GM12878 (cell line): ENCODE measurements around the gene EPB41L4B. TPM values are rescaled to one million over a fixed set of nuclear protein-coding genes. Genes with fewer than 3 reads are reported as not detected.
A peak's percentile ranks its signal among the peaks of the same experiment; 100 is the strongest.

Source experiments
- ATAC-seq: fragments of 200-7000 bp; cut with Tn5 transposase; 3 replicates; pipeline ENCODE4 v1.9.1; 2020; ENCODE audit warnings: mild to moderate bottlenecking, moderate library complexity
- BruUV-seq: library from RNA; stranded (reverse); fragments of 400-500 nt; replicated peaks from 2 replicates; lab custom pipeline; 2021; lab: Mats Ljungman, UMichigan
- CTCF ChIA-PET: fragments of 300-600 bp; sonication (Branson Sonifier 250); formaldehyde crosslinking; extraction: SDS; loops from one replicate; lab custom pipeline; 2021; ENCODE audit warnings: inconsistent platforms; lab: Yijun Ruan, JAX
- POLR2A ChIA-PET: fragments of 350-600 bp; formaldehyde crosslinking; extraction: SDS; loops from one replicate; lab custom pipeline; 2021; ENCODE audit warnings: inconsistent platforms; lab: Charles Lee
- RAD21 ChIA-PET: fragments of 300-600 bp; sonication (Branson Sonifier 250); formaldehyde crosslinking; loops from one replicate; lab custom pipeline; 2023; ENCODE audit warnings: antibody characterized with exemption; ENCODE audit not compliant: unreplicated experiment; lab: Charles Lee
- SMC1A ChIA-PET: fragments of 300-600 bp; sonication (Branson Sonifier 250); formaldehyde crosslinking; loops from one replicate; lab custom pipeline; 2023; ENCODE audit not compliant: unreplicated experiment, uncharacterized antibody; lab: Charles Lee
- DNase-seq: peaks from one replicate; pipeline ENCODE4 v3.0.0-alpha.2; 2011; ENCODE audit warnings: low read depth, low spot score
- FAIRE-seq: peaks from 3 replicates; lab custom pipeline; 2011; peaks lifted over from hg19 to GRCh38; lab: Jason Lieb, UNC
- H2AFZ ChIP-seq: 2 replicates; pipeline ENCODE4 v1.6.0; 2011; ENCODE audit warnings: low read depth, low read length, control low read depth; ENCODE audit not compliant: control insufficient read depth
- H3K27ac ChIP-seq: 2 replicates; pipeline ENCODE4 v1.5.1; 2011; ENCODE audit warnings: control low read depth; ENCODE audit not compliant: control insufficient read depth, insufficient read depth
- H3K27me3 ChIP-seq, 2 experiments: replicated peaks in 1 of 2; 2 replicates each; pipeline versions ENCODE4 v1.6.0 to v1.6.1; 2011; ENCODE audit warnings: low read length in 1 of 2; ENCODE audit not compliant: control insufficient read depth in 2 of 2, insufficient read depth in 2 of 2
- H3K36me3 ChIP-seq, 2 experiments: 2 replicates each; pipeline ENCODE4 v1.5.1; 2011; ENCODE audit warnings: low read length in 1 of 2; ENCODE audit not compliant: control insufficient read depth in 2 of 2, insufficient read depth in 2 of 2
- H3K4me1 ChIP-seq: 2 replicates; pipeline ENCODE4 v1.6.1; 2011; ENCODE audit warnings: mild to moderate bottlenecking, low read length, moderate library complexity, mixed read lengths; ENCODE audit not compliant: control insufficient read depth, insufficient read depth
- H3K4me2 ChIP-seq: 2 replicates; pipeline ENCODE4 v1.6.0; 2011; ENCODE audit warnings: control low read depth; ENCODE audit not compliant: control insufficient read depth, insufficient read depth
- H3K4me3 ChIP-seq: fragments of 200-600 bp; sonication (generic); 2 replicates; pipeline ENCODE4 v1.5.1; 2016
- H3K79me2 ChIP-seq: 2 replicates; pipeline ENCODE4 v1.6.0; 2011; ENCODE audit warnings: low read length; ENCODE audit not compliant: control insufficient read depth, insufficient read depth
- H3K9ac ChIP-seq: 2 replicates; pipeline ENCODE4 v1.8.0; 2011; ENCODE audit warnings: low read length, control low read depth, mixed read lengths; ENCODE audit not compliant: control insufficient read depth, insufficient read depth
- H3K9me3 ChIP-seq: replicated peaks from 3 replicates; pipeline ENCODE4 v1.5.1; 2011; ENCODE audit warnings: mild to moderate bottlenecking, low read length; ENCODE audit not compliant: control insufficient read depth, insufficient read depth
- H4K20me1 ChIP-seq: 2 replicates; pipeline ENCODE4 v1.6.0; 2011; ENCODE audit not compliant: control insufficient read depth, insufficient read depth
- BCL11A ChIP-seq: IDR thresholded peaks from 2 replicates; pipeline ENCODE4 v1.6.1; 2011; ENCODE audit warnings: low read depth, low read length
- CBX3 ChIP-seq: fragments of 200-600 bp; sonication (generic); IDR thresholded peaks from 2 replicates; pipeline ENCODE4 v1.6.1; 2016; ENCODE audit warnings: low read depth, borderline replicate concordance
- CREM ChIP-seq: IDR thresholded peaks from 2 replicates; pipeline ENCODE4 v1.6.1; 2014; ENCODE audit warnings: antibody characterized with exemption, low read depth
- CTCF ChIP-seq, 3 experiments: IDR thresholded peaks in 2 of 3; conservative IDR thresholded peaks in 1 of 3; 2 replicates each; pipeline ENCODE4 v1.5.1; 2011; ENCODE audit warnings: low read depth in 3 of 3, low read length in 3 of 3, mild to moderate bottlenecking in 3 of 3, control low read depth in 2 of 3, moderate library complexity in 2 of 3, inconsistent platforms in 1 of 3, mixed read lengths in 1 of 3; ENCODE audit not compliant: control insufficient read depth in 2 of 3, insufficient read depth in 1 of 3; ENCODE audit errors: extremely low read depth in 1 of 3
- EED ChIP-seq: sonication (generic); IDR thresholded peaks from 2 replicates; pipeline ENCODE4 v1.6.1; 2016; ENCODE audit warnings: antibody characterized with exemption, low read depth
- ESRRA ChIP-seq: IDR thresholded peaks from 2 replicates; pipeline ENCODE4 v1.6.1; 2012; ENCODE audit warnings: mild to moderate bottlenecking, low read length, improper control_type of control experiment
- ETV6 ChIP-seq, 2 experiments: fragments of 450-650 bp in 1 of 2; IDR thresholded peaks in 1 of 2; conservative IDR thresholded peaks in 1 of 2; 2 replicates each; pipeline ENCODE4 v1.6.1; 2014; ENCODE audit warnings: antibody characterized with exemption in 1 of 2, borderline replicate concordance in 1 of 2, low read depth in 1 of 2, mild to moderate bottlenecking in 1 of 2, moderate library complexity in 1 of 2
- HCFC1 ChIP-seq: fragments of 150-350 bp; IDR thresholded peaks from 2 replicates; pipeline ENCODE4 v1.6.1; 2014; ENCODE audit warnings: low read length
- IKZF2 ChIP-seq, 2 experiments: fragments of 450-650 bp; IDR thresholded peaks; 2 replicates each; pipeline ENCODE4 v1.6.1; 2017; ENCODE audit warnings: mild to moderate bottlenecking in 2 of 2, moderate library complexity in 2 of 2
- IRF4 ChIP-seq: IDR thresholded peaks from 2 replicates; pipeline ENCODE4 v1.6.1; 2011; ENCODE audit warnings: low read depth, low read length
- JUNB ChIP-seq: IDR thresholded peaks from 2 replicates; pipeline ENCODE4 v1.6.1; 2016; ENCODE audit warnings: antibody characterized with exemption, mild to moderate bottlenecking
- KAT2A ChIP-seq: conservative IDR thresholded peaks from 2 replicates; pipeline ENCODE4 v1.6.1; 2011; ENCODE audit warnings: low read depth, low read length; ENCODE audit not compliant: control insufficient read depth
- MTA3 ChIP-seq: IDR thresholded peaks from 2 replicates; pipeline ENCODE4 v1.6.1; 2012; ENCODE audit warnings: low read length, inconsistent platforms, borderline replicate concordance
- PKNOX1 ChIP-seq: fragments of 450-650 bp; IDR thresholded peaks from 2 replicates; pipeline ENCODE4 v1.6.1; 2016; ENCODE audit warnings: mild to moderate bottlenecking
- RAD51 ChIP-seq: fragments of 450-650 bp; IDR thresholded peaks from 2 replicates; pipeline ENCODE4 v1.6.1; 2016; ENCODE audit warnings: moderate library complexity, mild to moderate bottlenecking, inconsistent platforms
- REST ChIP-seq: IDR thresholded peaks from 2 replicates; pipeline ENCODE4 v1.6.1; 2012; ENCODE audit warnings: mild to moderate bottlenecking, low read depth, low read length
- SUZ12 ChIP-seq: fragments of 200-600 bp; sonication (generic); IDR thresholded peaks from one replicate; pipeline ENCODE4 v1.6.1; 2018; ENCODE audit warnings: antibody characterized with exemption, mild to moderate bottlenecking; ENCODE audit not compliant: unreplicated experiment
- TCF7 ChIP-seq: IDR thresholded peaks from 2 replicates; pipeline ENCODE4 v1.6.1; 2014; ENCODE audit warnings: antibody characterized with exemption, borderline replicate concordance
- WGBS: methylation state at CpG from one replicate; pipeline ENCODE4 v1.1.6; 2016; ENCODE audit warnings: low lambda C conversion rate; ENCODE audit not compliant: insufficient replicate concordance, insufficient coverage; ENCODE audit errors: missing lambda C conversion rate; 5-methylcytosine and 5-hydroxymethylcytosine counted together
- in situ Hi-C: fragments of 300-500 bp; cut with MboI; formaldehyde crosslinking; loops from 9 replicates; pipeline ENCODE4 v1.14.3; 2018; ENCODE audit warnings: mixed read lengths
- intact Hi-C: fragments of 100-400 bp; cut with micrococcal nuclease; formaldehyde crosslinking; loops from one replicate; pipeline ENCODE4 v1.14.2; 2022; ENCODE audit not compliant: unreplicated experiment
- polyA plus RNA-seq, 11 experiments: library from polyadenylated mRNA; depleted of rRNA in 4 of 11; unstranded in 6 of 11; stranded (reverse) in 5 of 11; fragments of >200 nt; fragmentation: Nextera tagmentation in 4 of 11; fragmentation: Illumina TruSeq in 1 of 11; extraction: Ambion mirVana in 4 of 11; extraction: Trizol in 1 of 11; gene quantifications; 1 replicate in 1 of 11; 2 replicates in 10 of 11; pipeline versions ENCODE4 v1.2.1 to v1.2.3, GENCODE V29; 2011 to 2016; ENCODE audit warnings: inconsistent platforms in 2 of 11, missing spikeins in 2 of 11, low read depth in 1 of 11
- total RNA-seq, 4 experiments: library from RNA; depleted of rRNA in 3 of 4; stranded (reverse); fragments of >200 nt in 3 of 4; fragmentation: Illumina TruSeq in 1 of 4; extraction: Trizol in 1 of 4; gene quantifications; 2 replicates each; pipeline versions ENCODE4 v1.2.1 to v1.2.3, GENCODE V29; 2013 to 2021

The EPB41L4B gene
- total and polyA plus RNA-seq, 10 of the 15 experiments (the other 5 are each of a cell fraction or from before 2014, with no cell fraction given): 0.04 to 0.75 (median 0.13) TPM; not detected in 1

GRCh38 chr9:109182550-109182939, 138.3 kb downstream of the EPB41L4B start (continued):
- no peak for TF ChIP-seq CTCF (IDR thresholded peaks at IDR 0.05 in 2 of 3, conservative IDR thresholded peaks at IDR 0.05 in 1 of 3; ENCODE audit: control insufficient read depth in 2 of 3, extremely low read depth in 1 of 3, insufficient read depth in 1 of 3, low read depth in 3 of 3, low read length in 3 of 3)
- no peak for TF ChIP-seq HCFC1
- no peak for TF ChIP-seq CREM

- Histone ChIP-seq H3K27ac (no peak overlapping the region), H4K20me1 (no peaks in the 10 kb centered on the region), H3K9ac (no peak overlapping the region), H3K4me1 (peaks cover 9% of the 10 kb centered on the region), H3K79me2 (no peaks in the 10 kb centered on the region), H3K4me2 (no peak overlapping the region), H3K36me3 (no peaks in the 10 kb centered on the region), H3K9me3 (no peaks in the 10 kb centered on the region), H2AFZ (no peak overlapping the region), H3K4me3 (no peak overlapping the region), H3K27me3 (peaks cover 2 to 3% of the 10 kb centered on the region in 2 experiments; a peak in 1 of 4 replicates)
- no peak for FAIRE-seq
- RAD21 ChIA-PET: no interaction called here
- intact Hi-C loops (loop anchor here (5.0 kb wide), 1 partner anchor 141 kb away; the partner anchor contains the start of gene EPB41L4B), in situ Hi-C loops (no loop called here)
- peak; percentile 90 for ATAC-seq
- CTCF ChIA-PET: no interaction called here
- SMC1A ChIA-PET: interaction anchor here (0.6 to 1.4 kb wide), 3 partner anchors 165 to 343 kb away, joined by 3 to 4 read pairs (median 3); no protein-coding TSS in a partner anchor
- no TSS peak for BruUV-seq
- WGBS: 0% methylated on average over 1 of the region's 1 CpG
- POLR2A ChIA-PET: no interaction called here
- DNase-seq: peak; percentile 51
- no peak for TF ChIP-seq RAD51
- TF ChIP-seq ETV6 (conservative IDR thresholded peaks at IDR 0.05 in 1 of 2, IDR thresholded peaks at IDR 0.05 in 1 of 2; ENCODE audit: borderline replicate concordance in 1 of 2, low read depth in 1 of 2): peak in 1 of 2 experiments; percentile 58; a peak in 1 of 4 replicates
- TF ChIP-seq IKZF2 (IDR thresholded peaks at IDR 0.05): 0 out of 4 replicates have a peak, but pooled peaks of 1 of the 2 experiments have one; percentile 18
- peak; percentile 73 for TF ChIP-seq JUNB
- TF ChIP-seq IRF4: peak; percentile 60; the same call in 1 of the 2 replicates
- peak; percentile 41; the same call in 1 of the 2 replicates for TF ChIP-seq BCL11A
- peak; percentile 58; the same call in 1 of the 2 replicates for TF ChIP-seq EED
- TF ChIP-seq REST: no peak
- 0 out of 2 replicates have a peak, but pooled peaks have one; percentile 67 for TF ChIP-seq MTA3
- no peak for TF ChIP-seq SUZ12
- TF ChIP-seq CBX3: no peak
- TF ChIP-seq ESRRA: no peak
- peak; percentile 97 for TF ChIP-seq TCF7
- TF ChIP-seq PKNOX1: peak; percentile 77
- TF ChIP-seq KAT2A: no peak
Measured at GRCh38 chr9:109181284-109181683, 139.6 kb downstream of the EPB41L4B start.
